H1 (cell line): ENCODE data around the gene TNPO2. TPM values are rescaled to one million over a fixed set of nuclear protein-coding genes. Genes with fewer than 3 reads are reported as not detected.

ENCODE experiments used
- CTCF ChIA-PET: fragments of 300-600 bp; sonication (Branson Sonifier 250); formaldehyde crosslinking; loops from one replicate; lab custom pipeline; 2021; ENCODE audit not compliant: partially characterized antibody; lab: Charles Lee
- POLR2A ChIA-PET: fragments of 300-600 bp; sonication (Branson Sonifier 250); formaldehyde crosslinking; loops from one replicate; lab custom pipeline; 2021; ENCODE audit warnings: inconsistent platforms; ENCODE audit not compliant: partially characterized antibody; lab: Charles Lee
- DNase-seq, 2 experiments: peaks; one replicate each; pipeline versions ENCODE4 v3.0.0 to v3.0.0-alpha.2; 2010 to 2022; ENCODE audit warnings: low spot score in 2 of 2, low read depth in 1 of 2, mixed read lengths in 1 of 2
- FAIRE-seq: peaks from 2 replicates; lab custom pipeline; 2011; peaks lifted over from hg19 to GRCh38; lab: Jason Lieb, UNC
- H2AFZ ChIP-seq: 2 replicates; pipeline ENCODE4 v1.8.1; 2012; ENCODE audit warnings: low read length, inconsistent platforms
- H2AK5ac ChIP-seq: 2 replicates; pipeline ENCODE4 v1.6.1; 2013; ENCODE audit warnings: low read depth, low read length
- H2BK120ac ChIP-seq: replicated peaks from 2 replicates; pipeline ENCODE3; 2013; ENCODE audit warnings: low read depth, low read length, inconsistent platforms
- H2BK12ac ChIP-seq: 2 replicates; pipeline ENCODE4 v1.6.1; 2013; ENCODE audit warnings: low read depth, low read length
- H2BK15ac ChIP-seq: 2 replicates; pipeline ENCODE4 v1.6.1; 2013; ENCODE audit warnings: low read length
- H2BK20ac ChIP-seq: 2 replicates; pipeline ENCODE4 v1.6.1; 2013; ENCODE audit warnings: low read length
- H2BK5ac ChIP-seq: 2 replicates; pipeline ENCODE4 v1.6.1; 2013; ENCODE audit warnings: low read depth, low read length
- H3K14ac ChIP-seq: 2 replicates; pipeline ENCODE4 v1.6.1; 2013; ENCODE audit warnings: inconsistent platforms; ENCODE audit not compliant: insufficient read length
- H3K18ac ChIP-seq: 2 replicates; pipeline ENCODE4 v1.6.1; 2013; ENCODE audit warnings: low read length; ENCODE audit errors: extremely low read depth
- H3K23ac ChIP-seq: 2 replicates; pipeline ENCODE4 v1.6.1; 2013; ENCODE audit warnings: inconsistent platforms; ENCODE audit not compliant: insufficient read length
- H3K23me2 ChIP-seq: 2 replicates; pipeline ENCODE4 v1.6.1; 2013; ENCODE audit warnings: low read depth, low read length
- H3K27ac ChIP-seq: 2 replicates; pipeline ENCODE4 v1.6.1; 2011; ENCODE audit warnings: low read depth, low read length, inconsistent platforms
- H3K27me3 ChIP-seq, 4 experiments: replicated peaks in 1 of 4; 1 replicate in 1 of 4; 2 replicates in 3 of 4; pipeline versions ENCODE4 v1.6.1 to v1.8.1; 2011 to 2013; ENCODE audit warnings: low read length in 3 of 4, mild to moderate bottlenecking in 3 of 4, inconsistent platforms in 2 of 4, mixed read lengths in 2 of 4, moderate library complexity in 1 of 4; ENCODE audit not compliant: control insufficient read depth in 3 of 4, insufficient read depth in 3 of 4; ENCODE audit errors: extremely low read depth in 1 of 4
- H3K36me3 ChIP-seq, 4 experiments: 2 replicates each; pipeline versions ENCODE4 v1.6.1 to v1.8.1; 2011 to 2013; ENCODE audit warnings: mild to moderate bottlenecking in 4 of 4, low read length in 3 of 4, moderate library complexity in 2 of 4, control low read depth in 1 of 4, inconsistent platforms in 1 of 4; ENCODE audit not compliant: insufficient read depth in 4 of 4, control insufficient read depth in 2 of 4
- H3K4ac ChIP-seq: replicated peaks from 2 replicates; pipeline ENCODE3; 2013; ENCODE audit warnings: low read length, low read depth, mixed read lengths, inconsistent platforms; ENCODE audit not compliant: insufficient read length
- H3K4me1 ChIP-seq, 4 experiments: replicated peaks in 1 of 4; 1 replicate in 1 of 4; 2 replicates in 3 of 4; pipeline versions ENCODE4 v1.6.1 to v1.8.1; 2011 to 2013; ENCODE audit warnings: low read length in 3 of 4, inconsistent platforms in 2 of 4, mixed read lengths in 1 of 4; ENCODE audit not compliant: insufficient read depth in 4 of 4, control insufficient read depth in 3 of 4
- H3K4me2 ChIP-seq, 2 experiments: 2 replicates each; pipeline versions ENCODE4 v1.6.1 to v1.8.1; 2011 to 2013; ENCODE audit warnings: low read depth in 2 of 2, low read length in 2 of 2, control low read depth in 1 of 2, inconsistent platforms in 1 of 2, mild to moderate bottlenecking in 1 of 2; ENCODE audit not compliant: insufficient read depth in 1 of 2
- H3K4me3 ChIP-seq, 4 experiments: fragments of 200-600, 300-600 bp in 1 of 4; sonication (generic), shearing (Covaris generic), sonication (Bioruptor Twin) in 1 of 4; 2 replicates each; pipeline versions ENCODE4 v1.5.1 to v1.8.1; 2011 to 2016; ENCODE audit warnings: low read length in 4 of 4, low read depth in 3 of 4, control low read depth in 2 of 4, inconsistent platforms in 2 of 4, mild to moderate bottlenecking in 2 of 4, mixed read lengths in 1 of 4, moderate library complexity in 1 of 4; ENCODE audit not compliant: insufficient read depth in 2 of 4; ENCODE audit errors: extremely low read depth in 1 of 4
- H3K56ac ChIP-seq: replicated peaks from 2 replicates; pipeline ENCODE3; 2013; ENCODE audit warnings: low read depth, mild to moderate bottlenecking, mixed read lengths, low read length, inconsistent platforms; ENCODE audit not compliant: insufficient read length
- H3K79me1 ChIP-seq: 2 replicates; pipeline ENCODE4 v1.6.1; 2013; ENCODE audit warnings: low read depth, low read length, control low read depth
- H3K79me2 ChIP-seq, 2 experiments: 2 replicates each; pipeline versions ENCODE4 v1.6.1 to v1.8.1; 2012 to 2013; ENCODE audit warnings: low read length in 2 of 2, mild to moderate bottlenecking in 2 of 2, inconsistent platforms in 1 of 2; ENCODE audit not compliant: insufficient read depth in 2 of 2, control insufficient read depth in 1 of 2
- H3K9ac ChIP-seq, 4 experiments: replicated peaks in 1 of 4; 1 replicate in 1 of 4; 2 replicates in 3 of 4; pipeline versions ENCODE4 v1.6.1 to v1.8.1; 2011 to 2013; ENCODE audit warnings: low read depth in 3 of 4, low read length in 3 of 4, control low read depth in 2 of 4, mild to moderate bottlenecking in 2 of 4, moderate library complexity in 2 of 4, inconsistent platforms in 1 of 4; ENCODE audit errors: extremely low read depth in 1 of 4
- H3K9me3 ChIP-seq, 2 experiments: 2 replicates each; pipeline versions ENCODE4 v1.6.1 to v1.8.1; 2012 to 2013; ENCODE audit warnings: mild to moderate bottlenecking in 2 of 2, moderate library complexity in 2 of 2, control low read depth in 1 of 2, inconsistent platforms in 1 of 2, low read depth in 1 of 2, low read length in 1 of 2, mixed read lengths in 1 of 2; ENCODE audit not compliant: insufficient read depth in 2 of 2
- H4K20me1 ChIP-seq, 2 experiments: replicated peaks in 1 of 2; 2 replicates each; pipeline versions ENCODE3 to v1.8.1; 2011 to 2013; ENCODE audit warnings: inconsistent platforms in 2 of 2, low read length in 2 of 2, mild to moderate bottlenecking in 1 of 2; ENCODE audit not compliant: insufficient read depth in 2 of 2, control insufficient read depth in 1 of 2
- H4K5ac ChIP-seq: 2 replicates; pipeline ENCODE4 v1.6.1; 2013; ENCODE audit warnings: low read length, low read depth, mixed read lengths, inconsistent platforms; ENCODE audit not compliant: insufficient read length
- H4K8ac ChIP-seq: 2 replicates; pipeline ENCODE4 v1.8.0; 2013; ENCODE audit warnings: mild to moderate bottlenecking, moderate library complexity, low read length, inconsistent platforms; ENCODE audit not compliant: insufficient read depth; ENCODE audit errors: extremely low read depth
- H4K91ac ChIP-seq: replicated peaks from 2 replicates; pipeline ENCODE3; 2013; ENCODE audit warnings: low read length, mixed read lengths, inconsistent platforms; ENCODE audit not compliant: insufficient read length
- BRCA1 ChIP-seq: IDR thresholded peaks from 2 replicates; pipeline ENCODE4 v1.6.1; 2012; ENCODE audit warnings: low read depth, low read length, improper control_type of control experiment
- GTF2F1 ChIP-seq: IDR thresholded peaks from 2 replicates; pipeline ENCODE4 v1.6.1; 2012; ENCODE audit warnings: low read depth, low read length, improper control_type of control experiment, borderline replicate concordance
- KDM1A ChIP-seq: fragments of 200-600, 300-600 bp; sonication (generic); IDR thresholded peaks from 2 replicates; pipeline ENCODE4 v1.7.1; 2016; ENCODE audit warnings: mild to moderate bottlenecking, low read length, borderline replicate concordance
- POLR2A ChIP-seq, 2 experiments: IDR thresholded peaks; 1 replicate in 1 of 2; 2 replicates in 1 of 2; pipeline ENCODE4 v1.6.1; 2011; ENCODE audit warnings: low read depth in 2 of 2, low read length in 2 of 2, mild to moderate bottlenecking in 2 of 2; ENCODE audit errors: control extremely low read depth in 1 of 2
- ZNF274 ChIP-seq: IDR thresholded peaks from 2 replicates; pipeline ENCODE4 v1.7.0; 2012; ENCODE audit warnings: low read length, borderline replicate concordance; ENCODE audit errors: extremely low read depth
- WGBS, 2 experiments: shearing (Covaris generic) in 1 of 2; methylation state at CpG; one replicate each; pipeline versions ENCODE4 v1.1.6 to v1.1.7; 2013 to 2015; ENCODE audit warnings: low lambda C conversion rate in 2 of 2, mixed read lengths in 2 of 2, inconsistent platforms in 1 of 2, low coverage in 1 of 2, missing lambda C conversion rate in 1 of 2; ENCODE audit not compliant: insufficient replicate concordance in 2 of 2, insufficient coverage in 1 of 2, insufficient read length in 1 of 2; ENCODE audit errors: extremely low coverage in 1 of 2, missing lambda C conversion rate in 1 of 2; 5-methylcytosine and 5-hydroxymethylcytosine counted together
- polyA plus RNA-seq, 7 experiments: library from polyadenylated mRNA; depleted of rRNA in 3 of 7; stranded (reverse) in 5 of 7; unstranded in 2 of 7; fragments of >200 nt in 5 of 7; fragments of 200-250 nt in 2 of 7; gene quantifications; 1 replicate in 5 of 7; 2 replicates in 1 of 7; 4 replicates in 1 of 7; pipeline versions ENCODE4 v1.2.1 to v1.2.3, GENCODE V29; 2011 to 2013; ENCODE audit warnings: missing spikeins in 2 of 7, mixed read lengths in 2 of 7
- total RNA-seq: library from RNA; stranded (reverse); fragmentation: NEBNext Ultra II Directional; extraction: Animal tissue kit (Norgen Biotek cat#: 25700); gene quantifications from 2 replicates; pipeline ENCODE4 v1.2.1, GENCODE V29; 2021

The TNPO2 gene
- total and polyA plus RNA-seq, 2 of the 8 experiments (the other 6 are each of a cell fraction or from before 2014, with no cell fraction given), result 112 to 121 TPM

GRCh38 chr19:12675399-12675798 lies 48.3 kb downstream of the TNPO2 start:
- Histone ChIP-seq H4K8ac (no peak overlapping the region), H2AK5ac (no peak overlapping the region), H3K23me2 (0 out of 2 replicates have a peak, but pooled peaks cover under 1% of the 10 kb centered on the region), H2BK15ac (no peak overlapping the region), H2BK20ac (no peak overlapping the region), H2BK12ac (no peak overlapping the region), H3K4me2 (no peak overlapping the region), H4K5ac (no peak overlapping the region), H3K18ac (no peak overlapping the region), H3K23ac (no peak overlapping the region), H3K4me1 (no peaks in the 10 kb centered on the region; a peak in 1 of 7 replicates), H2BK120ac (no peak overlapping the region), H4K20me1 (peaks cover 3 to 23% of the 10 kb centered on the region in 2 experiments), H2BK5ac (no peak overlapping the region), H3K56ac (no peak overlapping the region), H3K79me1 (peaks cover 9% of the 10 kb centered on the region; the same call in 1 of the 2 replicates), H3K14ac (no peak overlapping the region), H3K79me2 (peaks cover 0 to 12% of the 10 kb centered on the region in 2 experiments; a peak in 2 of 4 replicates), H3K27me3 (no peaks in the 10 kb centered on the region), H2AFZ (no peak overlapping the region)
- DNase-seq, result no peak
- 96% methylated on average over 9 of the region's 10 CpGs; no CpG with 5 or more reads in 1 of the 2 experiments for WGBS, 2 experiments
- CTCF ChIA-PET, result interaction anchor here (2.3 to 3.5 kb wide), 2 partner anchors 10 to 18 kb away, joined by 8 to 20 read pairs; no protein-coding TSS in a partner anchor
- TF ChIP-seq BRCA1 (no peak), KDM1A (no peak), ZNF274 (no peak), GTF2F1 (no peak), POLR2A (IDR thresholded peaks at IDR 0.05; ENCODE audit: control extremely low read depth in 1 of 2, low read depth in 2 of 2, low read length in 2 of 2) (0 out of 3 replicates have a peak, but pooled peaks of 1 of the 2 experiments have one; percentile 18)
- TF ChIP-seq, all 59 proteins: peak for 1
- H3K4ac ChIP-seq, result no peak overlapping the region
- no peaks in the 10 kb centered on the region; a peak in 1 of 4 replicates for H3K9me3 ChIP-seq
- no peak overlapping the region for H4K91ac ChIP-seq
- H3K36me3 ChIP-seq, result peaks cover 36 to 57% (median 52%) of the 10 kb centered on the region in 4 experiments
- H3K9ac ChIP-seq, result no peak overlapping the region
- POLR2A ChIA-PET, result interaction anchor here (0.9 to 4.4 kb wide), 4 partner anchors 9 to 51 kb away, joined by 3 to 31 read pairs (median 4); partner anchors contain the start of genes MAN2B1 and WDR83
- H3K27ac ChIP-seq, result no peak overlapping the region
- no peak overlapping the region for H3K4me3 ChIP-seq
- no peak for FAIRE-seq
